ENCODE data around the gene ESRRA. TPM values are rescaled to one million over a fixed set of nuclear protein-coding genes. Genes with fewer than 3 reads are reported as not detected.

Gene ESRRA
- total and polyA plus RNA-seq, 10 of the 15 experiments (the other 5 are each of a cell fraction or from before 2014, with no cell fraction given), result 0.32 to 48.9 (median 12.6) TPM

GRCh38 chr11:64260147-64260708 is 45.1 kb upstream of the ESRRA start:
- 73% methylated on average over 6 of the region's 6 CpGs for WGBS (ENCODE audit: insufficient coverage, insufficient replicate concordance, low lambda C conversion rate, missing lambda C conversion rate)
- H3K9ac ChIP-seq (ENCODE audit: control insufficient read depth, insufficient read depth, low read length), result no peak overlapping the region
- peak overlapping the region; percentile 17; the same call in 1 of the 2 replicates for H3K27ac ChIP-seq (ENCODE audit: control insufficient read depth, insufficient read depth)
- no peak overlapping the region for H3K4me2 ChIP-seq (ENCODE audit: control insufficient read depth, insufficient read depth)
- no peaks in the 10 kb centered on the region for H3K79me2 ChIP-seq (ENCODE audit: control insufficient read depth, insufficient read depth, low read length)
- BruUV-seq (replicated peaks), result no TSS peak
- peaks cover 11% of the 10 kb centered on the region for H3K4me1 ChIP-seq (ENCODE audit: control insufficient read depth, insufficient read depth, low read length)
- ChIA-PET CTCF (interaction anchor here (1.0 to 1.5 kb wide), 2 partner anchors 9 kb away, joined by 3 to 5 read pairs; partner anchors contain the start of gene PLCB3), SMC1A (ENCODE audit: uncharacterized antibody, unreplicated experiment) (no interaction called here), RAD21 (ENCODE audit: unreplicated experiment) (interaction anchor here (0.7 kb wide), 1 partner anchor 53 kb away, joined by 3 read pairs; the partner anchor contains the start of gene FERMT3), POLR2A (interaction anchor here (0.6 to 1.2 kb wide), 3 partner anchors 14 to 1812 kb away, joined by 3 to 4 read pairs (median 3); partner anchors contain the start of gene PPP1R14B)
- FAIRE-seq (no peak), ATAC-seq (peak; percentile 70), DNase-seq (ENCODE audit: low read depth, low spot score) (no peak)
- peaks cover 0 to 5% of the 10 kb centered on the region in 2 experiments; a peak in 2 of 4 replicates for H3K36me3 ChIP-seq (ENCODE audit: control insufficient read depth in 2 of 2, insufficient read depth in 2 of 2, low read length in 1 of 2)
- H3K4me3 ChIP-seq, result no peak overlapping the region
- intact Hi-C loops (cut with micrococcal nuclease; ENCODE audit: unreplicated experiment), result no loop called here
- no peaks in the 10 kb centered on the region for H4K20me1 ChIP-seq (ENCODE audit: control insufficient read depth, insufficient read depth)
- H2AFZ ChIP-seq (ENCODE audit: control insufficient read depth, low read depth, low read length), result no peak overlapping the region
- no peaks in the 10 kb centered on the region for H3K9me3 ChIP-seq (replicated peaks; ENCODE audit: control insufficient read depth, insufficient read depth, low read length)
- no peaks in the 10 kb centered on the region for H3K27me3 ChIP-seq (replicated peaks in 1 of 2; ENCODE audit: control insufficient read depth in 2 of 2, insufficient read depth in 2 of 2, low read length in 1 of 2)
- in situ Hi-C loops (cut with MboI), result no loop called here
- no peak for TF ChIP-seq STAT1 (conservative IDR thresholded peaks at IDR 0.05)
- TF ChIP-seq BCL3 (IDR thresholded peaks at IDR 0.05; ENCODE audit: borderline replicate concordance, insufficient read depth, low read depth, low read length, poor library complexity, severe bottlenecking), result no peak
- no peak for TF ChIP-seq RB1 (IDR thresholded peaks at IDR 0.05; ENCODE audit: borderline replicate concordance)
- TF ChIP-seq ELK1 (IDR thresholded peaks at IDR 0.05; ENCODE audit: low read depth, low read length), result no peak
- no peak for TF ChIP-seq SMC3 (IDR thresholded peaks at IDR 0.05; ENCODE audit: borderline replicate concordance, low read length)
- TF ChIP-seq BCLAF1 (IDR thresholded peaks at IDR 0.05), result no peak
- TF ChIP-seq MXI1 (IDR thresholded peaks at IDR 0.05; ENCODE audit: low read depth, low read length), result no peak
- TF ChIP-seq PBX3 (IDR thresholded peaks at IDR 0.05; ENCODE audit: insufficient replicate concordance, low read depth, low read length), result no peak
- TF ChIP-seq TCF12 (IDR thresholded peaks at IDR 0.05; ENCODE audit: low read depth, low read length), result no peak
- no peak for TF ChIP-seq MLLT1 (IDR thresholded peaks at IDR 0.05)
- no peak for TF ChIP-seq E2F4 (IDR thresholded peaks at IDR 0.05; ENCODE audit: low read depth, low read length)
- TF ChIP-seq ASH2L (IDR thresholded peaks at IDR 0.05; ENCODE audit: borderline replicate concordance, low read depth), result no peak
